Stimulated activated CD4-positive, alpha-beta T cell treated with anti-CD3 and anti-CD28 coated beads, Interleukin-1b, Interleukin-23, amount 100 ng/mL, for 1 hour (primary cell): ENCODE data around the gene ZNF276.
"Not testable (repeated sequence)": the region's sequence is repeated elsewhere in the genome, so short reads cannot be mapped to it uniquely, and the experiment has no call there.

Experiments used
- DNase-seq, 2 donors: peaks; one replicate each; pipeline ENCODE4 v3.0.0-alpha.2; 2020; ENCODE audit warnings: low read depth in 2 of 2

The ZNF276 gene

GRCh38 chr16:89782489-89782888 is 61.2 kb downstream of the ZNF276 start:
- DNase-seq = no peak

- not testable (repeated sequence) for DNase-seq
These were observed 62.6 kb downstream of the ZNF276 start for GRCh38 chr16:89783952-89784351.

GRCh38 chr16:89784406-89784805 is 63.1 kb downstream of the ZNF276 start:
- DNase-seq = no peak

GRCh38 chr16:89785523-89786155 is 64.3 kb downstream of the ZNF276 start:
- DNase-seq = no peak

- DNase-seq = no peak
These were observed 65.4 kb downstream of the ZNF276 start for GRCh38 chr16:89786474-89787364.

GRCh38 chr16:89787365-89787805 is 66.0 kb downstream of the ZNF276 start:
- no peak for DNase-seq
